ENCODE results near the gene HSPA1A. TPM values are rescaled to one million over a fixed set of nuclear protein-coding genes. Genes with fewer than 3 reads are reported as not detected.
A peak's percentile ranks its signal among the peaks of the same experiment; 100 is the strongest.

HSPA1A gene
- total RNA-seq, 1 experiment from 2014 or later, result 51.2 TPM

DNA sequence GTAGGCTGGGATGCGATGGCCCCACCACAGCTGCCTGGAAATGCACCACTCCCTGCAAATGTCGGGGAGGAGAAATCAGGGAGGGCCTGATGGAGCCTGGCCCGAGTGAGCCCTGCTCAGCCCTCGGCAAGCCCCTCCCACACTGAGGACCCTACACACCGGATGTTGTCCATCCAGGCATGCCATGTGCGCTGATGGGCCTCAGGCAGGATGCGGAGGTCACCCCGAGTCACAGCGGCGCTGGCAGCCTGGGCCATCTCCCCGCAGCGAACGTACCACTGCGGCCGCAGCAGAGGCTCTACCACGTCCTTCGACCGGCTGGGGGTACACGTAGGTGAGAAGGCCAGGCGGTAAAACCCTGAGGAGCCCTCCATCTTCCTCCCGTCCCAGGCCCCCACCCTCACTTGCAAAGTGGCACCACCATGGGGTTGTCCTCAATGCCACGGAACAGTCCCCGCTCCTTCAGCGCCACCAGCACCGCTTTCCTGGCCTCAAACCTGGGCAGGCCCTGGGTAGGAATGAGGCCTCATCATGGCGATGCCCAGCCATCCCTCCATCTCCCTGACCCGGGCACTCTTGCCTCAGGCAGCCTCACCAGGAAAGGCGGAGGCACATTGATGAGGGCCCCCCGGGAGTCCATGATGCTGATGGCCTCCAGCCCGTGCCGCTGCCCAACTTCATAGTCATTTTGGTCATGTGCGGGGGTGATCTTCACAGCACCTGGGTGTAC is 33.1 kb upstream of the HSPA1A start:
- Mint-ChIP-seq H3K27ac (peak overlapping the region in 1 of 3 experiments; percentile 22; a peak in 1 of 7 replicates), H3K4me3 (no peak overlapping the region), H3K36me3 (ENCODE audit: insufficient read depth in 1 of 3, low read depth in 3 of 3) (peaks cover 47 to 82% (median 66%) of the 10 kb centered on the region in 3 experiments), H3K27me3 (ENCODE audit: low read depth) (no peaks in the 10 kb centered on the region), H3K4me1 (0 out of 4 replicates have a peak, but pooled peaks cover 0 to 4% of the 10 kb centered on the region in 2 experiments), H3K9me3 (no peaks in the 10 kb centered on the region)
- Histone ChIP-seq H3K4me1 (ENCODE audit: insufficient read depth, low read length) (no peaks in the 10 kb centered on the region), H3K4ac (ENCODE audit: low read depth, low read length) (no peak overlapping the region), H3K79me2 (ENCODE audit: insufficient read depth, low read length) (no peaks in the 10 kb centered on the region), H3K9ac (ENCODE audit: extremely low read depth, insufficient read length, low read length) (no peak overlapping the region), H3K27me3 (ENCODE audit: insufficient read depth, low read length) (no peaks in the 10 kb centered on the region), H3K56ac (ENCODE audit: insufficient read length, low read depth, low read length) (no peak overlapping the region), H4K8ac (replicated peaks; ENCODE audit: insufficient read length, low read depth, low read length) (no peak overlapping the region), H3K9me3 (ENCODE audit: control insufficient read depth, low read depth, low read length) (no peaks in the 10 kb centered on the region), H3K4me2 (ENCODE audit: insufficient read depth, insufficient read length, low read length) (no peak overlapping the region), H3K23ac (ENCODE audit: insufficient read length, low read depth, low read length) (no peak overlapping the region), H2BK12ac (ENCODE audit: insufficient read length, low read depth, low read length) (no peak overlapping the region), H4K20me1 (ENCODE audit: control insufficient read depth, insufficient read depth, insufficient read length) (no peaks in the 10 kb centered on the region), H3K79me1 (ENCODE audit: insufficient read depth, low read depth, low read length, poor library complexity, severe bottlenecking) (no peaks in the 10 kb centered on the region), H2AK5ac (ENCODE audit: insufficient read length, low read length) (no peak overlapping the region), H4K5ac (ENCODE audit: insufficient read length, low read depth, low read length) (no peak overlapping the region), H2BK15ac (ENCODE audit: low read depth, low read length) (no peak overlapping the region), H3K14ac (ENCODE audit: insufficient read depth, low read length) (no peak overlapping the region), H3K27ac (ENCODE audit: insufficient read length, low read depth, low read length) (no peak overlapping the region), H3T11ph (ENCODE audit: low read length) (no peak overlapping the region), H3K23me2 (ENCODE audit: insufficient read length, low read depth, low read length, poor library complexity, severe bottlenecking) (no peaks in the 10 kb centered on the region), H2BK120ac (ENCODE audit: low read depth, low read length, poor library complexity, severe bottlenecking) (no peak overlapping the region), H3K18ac (ENCODE audit: insufficient read length, low read depth, low read length) (no peak overlapping the region), H2BK20ac (ENCODE audit: low read depth, low read length, poor library complexity, severe bottlenecking) (no peak overlapping the region), H2AFZ (ENCODE audit: low read length) (no peak overlapping the region), H4K91ac (ENCODE audit: insufficient read length, low read depth, low read length) (no peak overlapping the region), H2BK5ac (ENCODE audit: insufficient read length, low read length) (no peak overlapping the region)
- TF ChIP-seq CTCF (conservative IDR thresholded peaks at IDR 0.05), result no peak
- WGBS (ENCODE audit: extremely low coverage, insufficient read length, low lambda C conversion rate), result no CpG with 5 or more reads among the region's 32 CpGs
- DNase-seq, result no peak
